Activated CD4-positive, alpha-beta T cell treated with anti-CD3 and anti-CD28 coated beads, Interleukin-2, amount 50 U/mL, for 48 hours (primary cell): ENCODE measurements around the gene RAPGEF2.
"Not testable (repeated sequence)": the region's sequence is repeated elsewhere in the genome, so short reads cannot be mapped to it uniquely, and the experiment has no call there.

Experiments used
- DNase-seq, 2 experiments: peaks; one replicate each; pipeline ENCODE4 v3.0.0-alpha.2; 2020

Gene RAPGEF2

GRCh38 chr4:159342374-159342773 lies 239.5 kb downstream of the RAPGEF2 start:
- no peak for DNase-seq

- no peak for DNase-seq
These were observed 240.2 kb downstream of the RAPGEF2 start for GRCh38 chr4:159343116-159343515.

- DNase-seq = no peak
These were observed 242.0 kb downstream of the RAPGEF2 start for GRCh38 chr4:159344877-159345276.

- no peak for DNase-seq
These were observed 243.8 kb downstream of the RAPGEF2 start for GRCh38 chr4:159346681-159347080.

GRCh38 chr4:159347813-159348212 lies 244.9 kb downstream of the RAPGEF2 start:
- no peak for DNase-seq

GRCh38 chr4:159349332-159349731 lies 246.5 kb downstream of the RAPGEF2 start:
- no peak for DNase-seq

GRCh38 chr4:159352609-159353008 lies 249.7 kb downstream of the RAPGEF2 start:
- DNase-seq = no peak

GRCh38 chr4:159353422-159354116 lies 250.7 kb downstream of the RAPGEF2 start:
- no peak for DNase-seq

- no peak for DNase-seq
These were observed 252.6 kb downstream of the RAPGEF2 start for GRCh38 chr4:159355466-159355865.

- no peak for DNase-seq
These were observed 254.5 kb downstream of the RAPGEF2 start for GRCh38 chr4:159357350-159357749.

- no peak for DNase-seq
These were observed 255.3 kb downstream of the RAPGEF2 start for GRCh38 chr4:159358226-159358625.

- no peak for DNase-seq
These were observed 257.7 kb downstream of the RAPGEF2 start for GRCh38 chr4:159360549-159360948.

GRCh38 chr4:159363361-159363760 lies 260.5 kb downstream of the RAPGEF2 start:
- no peak for DNase-seq

- no peak for DNase-seq
These were observed 264.3 kb downstream of the RAPGEF2 start for GRCh38 chr4:159366966-159367780.

- no peak for DNase-seq
These were observed 264.9 kb downstream of the RAPGEF2 start for GRCh38 chr4:159367781-159368080.

GRCh38 chr4:159368320-159368719 lies 265.4 kb downstream of the RAPGEF2 start:
- DNase-seq = no peak

GRCh38 chr4:159369256-159369655 lies 266.4 kb downstream of the RAPGEF2 start:
- no peak for DNase-seq

- no peak for DNase-seq
These were observed 267.4 kb downstream of the RAPGEF2 start for GRCh38 chr4:159370286-159370685.

- DNase-seq = no peak
These were observed 272.1 kb downstream of the RAPGEF2 start for GRCh38 chr4:159374749-159375530.

GRCh38 chr4:159376289-159376688 lies 273.4 kb downstream of the RAPGEF2 start:
- no peak for DNase-seq

GRCh38 chr4:159378056-159378616 lies 275.3 kb downstream of the RAPGEF2 start:
- DNase-seq = no peak

GRCh38 chr4:159379064-159379463 lies 276.2 kb downstream of the RAPGEF2 start:
- not testable (repeated sequence) for DNase-seq

GRCh38 chr4:159379836-159380235 lies 277.0 kb downstream of the RAPGEF2 start:
- no peak for DNase-seq
